H9 (cell line): ENCODE data around the gene HKDC1. TPM values are rescaled to one million over a fixed set of nuclear protein-coding genes. Genes with fewer than 3 reads are reported as not detected.

Experiments used
- DNase-seq: peaks from one replicate; pipeline ENCODE4 v3.0.0-alpha.2; 2017
- H2AFZ ChIP-seq: one replicate; pipeline ENCODE4 v1.6.1; 2013; ENCODE audit warnings: mild to moderate bottlenecking, low read length, control low read depth, moderate library complexity
- H2AK5ac ChIP-seq: 2 replicates; pipeline ENCODE4 v1.6.1; 2013; ENCODE audit warnings: low read length, control low read depth, mixed read lengths; ENCODE audit not compliant: insufficient read length
- H2BK120ac ChIP-seq: one replicate; pipeline ENCODE4 v1.6.1; 2013; ENCODE audit warnings: low read depth, mild to moderate bottlenecking, low read length, control low read depth, inconsistent platforms; ENCODE audit not compliant: poor library complexity, severe bottlenecking
- H2BK12ac ChIP-seq: 2 replicates; pipeline ENCODE4 v1.6.1; 2013; ENCODE audit warnings: low read length, control low read depth, mixed read lengths, low read depth; ENCODE audit not compliant: insufficient read length
- H2BK15ac ChIP-seq: 2 replicates; pipeline ENCODE4 v1.6.1; 2013; ENCODE audit warnings: low read depth, low read length, control low read depth
- H2BK20ac ChIP-seq: one replicate; pipeline ENCODE4 v1.6.1; 2013; ENCODE audit warnings: low read depth, mild to moderate bottlenecking, low read length, control low read depth, inconsistent platforms; ENCODE audit not compliant: poor library complexity, severe bottlenecking
- H2BK5ac ChIP-seq: 2 replicates; pipeline ENCODE4 v1.6.1; 2013; ENCODE audit warnings: low read length, control low read depth, mixed read lengths; ENCODE audit not compliant: insufficient read length
- H3K14ac ChIP-seq: 2 replicates; pipeline ENCODE4 v1.6.1; 2013; ENCODE audit warnings: low read length, control low read depth; ENCODE audit not compliant: insufficient read depth
- H3K18ac ChIP-seq: 2 replicates; pipeline ENCODE4 v1.6.1; 2013; ENCODE audit warnings: low read depth, mild to moderate bottlenecking, mixed read lengths, low read length, control low read depth; ENCODE audit not compliant: insufficient read length
- H3K23ac ChIP-seq: 2 replicates; pipeline ENCODE4 v1.6.1; 2013; ENCODE audit warnings: low read length, control low read depth, mixed read lengths, low read depth; ENCODE audit not compliant: insufficient read length
- H3K23me2 ChIP-seq: 2 replicates; pipeline ENCODE4 v1.6.1; 2013; ENCODE audit warnings: low read depth, mild to moderate bottlenecking, mixed read lengths, low read length, control low read depth; ENCODE audit not compliant: insufficient read length, poor library complexity, severe bottlenecking
- H3K27ac ChIP-seq: 2 replicates; pipeline ENCODE4 v1.5.1; 2013; ENCODE audit warnings: low read length, control low read depth, mixed read lengths, low read depth; ENCODE audit not compliant: insufficient read length
- H3K27me3 ChIP-seq: 2 replicates; pipeline ENCODE4 v1.6.1; 2013; ENCODE audit warnings: low read length, control low read depth, inconsistent platforms; ENCODE audit not compliant: insufficient read depth
- H3K4ac ChIP-seq: 2 replicates; pipeline ENCODE4 v1.6.1; 2013; ENCODE audit warnings: low read depth, mild to moderate bottlenecking, control low read depth, inconsistent platforms, low read length, moderate library complexity
- H3K4me1 ChIP-seq: 2 replicates; pipeline ENCODE4 v1.6.1; 2013; ENCODE audit warnings: low read length, control low read depth, inconsistent platforms; ENCODE audit not compliant: insufficient read depth
- H3K4me2 ChIP-seq: 2 replicates; pipeline ENCODE4 v1.6.1; 2013; ENCODE audit warnings: low read length, control low read depth, mixed read lengths; ENCODE audit not compliant: insufficient read length, insufficient read depth
- H3K56ac ChIP-seq: 2 replicates; pipeline ENCODE4 v1.6.1; 2013; ENCODE audit warnings: low read depth, mild to moderate bottlenecking, mixed read lengths, low read length, control low read depth; ENCODE audit not compliant: insufficient read length
- H3K79me1 ChIP-seq: 2 replicates; pipeline ENCODE4 v1.6.1; 2013; ENCODE audit warnings: low read depth, mild to moderate bottlenecking, moderate library complexity, low read length, control low read depth, inconsistent platforms; ENCODE audit not compliant: insufficient read depth, poor library complexity, severe bottlenecking
- H3K79me2 ChIP-seq: 2 replicates; pipeline ENCODE4 v1.6.1; 2013; ENCODE audit warnings: low read length, control low read depth, inconsistent platforms; ENCODE audit not compliant: insufficient read depth
- H3K9ac ChIP-seq: 2 replicates; pipeline ENCODE4 v1.6.1; 2013; ENCODE audit warnings: low read length, control low read depth, mixed read lengths; ENCODE audit not compliant: insufficient read length; ENCODE audit errors: extremely low read depth
- H3K9me3 ChIP-seq: one replicate; pipeline ENCODE4 v1.6.1; 2013; ENCODE audit warnings: low read depth, low read length, inconsistent platforms; ENCODE audit not compliant: control insufficient read depth
- H3T11ph ChIP-seq: one replicate; pipeline ENCODE4 v1.6.1; 2013; ENCODE audit warnings: mild to moderate bottlenecking, low read length, control low read depth, inconsistent platforms
- H4K20me1 ChIP-seq: one replicate; pipeline ENCODE4 v1.6.1; 2013; ENCODE audit not compliant: control insufficient read depth, insufficient read length, insufficient read depth
- H4K5ac ChIP-seq: 2 replicates; pipeline ENCODE4 v1.6.1; 2013; ENCODE audit warnings: low read depth, mild to moderate bottlenecking, mixed read lengths, low read length, control low read depth; ENCODE audit not compliant: insufficient read length
- H4K8ac ChIP-seq: replicated peaks from 2 replicates; pipeline ENCODE4 v1.6.1; 2013; ENCODE audit warnings: low read length, control low read depth, mixed read lengths, low read depth; ENCODE audit not compliant: insufficient read length
- H4K91ac ChIP-seq: 2 replicates; pipeline ENCODE4 v1.6.1; 2013; ENCODE audit warnings: low read depth, mild to moderate bottlenecking, moderate library complexity, mixed read lengths, low read length, control low read depth; ENCODE audit not compliant: insufficient read length
- H3K27ac Mint-ChIP-seq, 3 experiments: 2 replicates in 2 of 3; 3 replicates in 1 of 3; pipeline ENCODE4 v1.8.0; 2020 to 2021; ENCODE audit warnings: mixed read lengths in 3 of 3, mild to moderate bottlenecking in 1 of 3, moderate library complexity in 1 of 3
- H3K27me3 Mint-ChIP-seq: 2 replicates; pipeline ENCODE4 v1.8.0; 2021; ENCODE audit warnings: low read depth, mild to moderate bottlenecking, moderate library complexity, mixed read lengths
- H3K36me3 Mint-ChIP-seq, 3 experiments: 2 replicates in 2 of 3; 3 replicates in 1 of 3; pipeline ENCODE4 v1.8.0; 2020 to 2021; ENCODE audit warnings: low read depth in 3 of 3, mixed read lengths in 3 of 3; ENCODE audit not compliant: insufficient read depth in 1 of 3
- H3K4me1 Mint-ChIP-seq, 2 experiments: 2 replicates each; pipeline ENCODE4 v1.8.0; 2020; ENCODE audit warnings: mixed read lengths in 2 of 2
- H3K4me3 Mint-ChIP-seq, 2 experiments: 2 replicates in 1 of 2; 3 replicates in 1 of 2; pipeline ENCODE4 v1.8.0; 2020 to 2021; ENCODE audit warnings: mild to moderate bottlenecking in 2 of 2, mixed read lengths in 2 of 2, moderate library complexity in 1 of 2
- H3K9me3 Mint-ChIP-seq, 2 experiments: 2 replicates in 1 of 2; 3 replicates in 1 of 2; pipeline ENCODE4 v1.8.0; 2020; ENCODE audit warnings: mild to moderate bottlenecking in 2 of 2, mixed read lengths in 2 of 2, moderate library complexity in 1 of 2
- CTCF ChIP-seq: fragments of 200-600 bp; sonication (generic); conservative IDR thresholded peaks from 3 replicates; pipeline ENCODE4 v1.8.0; 2021; ENCODE audit warnings: antibody characterized with exemption, mild to moderate bottlenecking
- WGBS: extraction: QIAGEN DNeasy Blood & Tissue Kit; methylation state at CpG from one replicate; pipeline ENCODE4 v1.1.7; 2013; ENCODE audit warnings: missing lambda C conversion rate, low lambda C conversion rate, mixed read lengths; ENCODE audit not compliant: insufficient read length; ENCODE audit errors: extremely low coverage; 5-methylcytosine and 5-hydroxymethylcytosine counted together
- total RNA-seq: library from RNA; stranded (reverse); gene quantifications from 2 replicates; pipeline ENCODE4 v1.2.1, GENCODE V29; 2021

Gene HKDC1
- total RNA-seq, 1 experiment from 2014 or later, result not detected

- H2BK120ac ChIP-seq, result no peak overlapping the region
- H2AK5ac ChIP-seq, result no peak overlapping the region
- no peak for TF ChIP-seq CTCF
- no peak overlapping the region for H2BK15ac ChIP-seq
- no peak overlapping the region for H3K56ac ChIP-seq
- Mint-ChIP-seq H3K27me3 (no peaks in the 10 kb centered on the region; the same call in 1 of the 2 replicates), H3K36me3 (peaks cover 0 to 3% (median 0%) of the 10 kb centered on the region in 3 experiments; a peak in 2 of 7 replicates), H3K4me1 (peaks cover 45 to 50% of the 10 kb centered on the region in 2 experiments), H3K27ac (peak overlapping the region in 2 of 3 experiments; percentile 3 to 22; a peak in 1 of 7 replicates), H3K9me3 (no peaks in the 10 kb centered on the region), H3K4me3 (peak overlapping the region in 1 of 2 experiments; percentile 21; a peak in 1 of 5 replicates)
- no peaks in the 10 kb centered on the region for H3K27me3 ChIP-seq
- H4K5ac ChIP-seq, result no peak overlapping the region
- peaks cover 19% of the 10 kb centered on the region; the same call in 1 of the 2 replicates for H3K4me1 ChIP-seq
- H3K79me1 ChIP-seq, result peaks cover 3% of the 10 kb centered on the region
- H2BK5ac ChIP-seq, result no peak overlapping the region
- peaks cover 12% of the 10 kb centered on the region for H3K23me2 ChIP-seq
- no peak overlapping the region for H4K91ac ChIP-seq
- H2BK20ac ChIP-seq, result no peak overlapping the region
- H3K14ac ChIP-seq, result no peak overlapping the region
- no peak overlapping the region for H3T11ph ChIP-seq
- no peak overlapping the region for H4K8ac ChIP-seq
- H2AFZ ChIP-seq, result no peak overlapping the region
- no peak overlapping the region for H2BK12ac ChIP-seq
- no peak overlapping the region for H3K9ac ChIP-seq
- H4K20me1 ChIP-seq, result no peaks in the 10 kb centered on the region
- H3K4ac ChIP-seq, result no peak overlapping the region
- WGBS, result no CpG with 5 or more reads among the region's 6 CpGs
- DNase-seq, result no peak
- H3K79me2 ChIP-seq, result peaks cover 26% of the 10 kb centered on the region
- H3K23ac ChIP-seq, result no peak overlapping the region
- H3K27ac ChIP-seq, result no peak overlapping the region
- no peak overlapping the region for H3K4me2 ChIP-seq
- no peak overlapping the region for H3K18ac ChIP-seq
- H3K9me3 ChIP-seq, result no peaks in the 10 kb centered on the region
Measured at GRCh38 chr10:69316313-69317059, 96.4 kb downstream of the HKDC1 start.

Other genes starting within 250 kb of the HKDC1 start
- gene KIFBP, start 231.5 kb upstream of the HKDC1 start, total RNA-seq, result 44.7 and 45.5 TPM in 2 replicates
- not detected in 2 replicates for gene SRGN, start 132.2 kb upstream of the HKDC1 start, total RNA-seq
- gene VPS26A, start 96.2 kb upstream of the HKDC1 start, total RNA-seq, result 41.8 and 43.8 TPM in 2 replicates
- gene SUPV3L1, start 40.1 kb upstream of the HKDC1 start, total RNA-seq, result 54.3 and 57.3 TPM in 2 replicates
- gene HK1, start 58.2 kb downstream of the HKDC1 start, total RNA-seq, result 98.8 and 104 TPM in 2 replicates
- gene TACR2, start 196.6 kb downstream of the HKDC1 start, total RNA-seq, result not detected in 2 replicates
- gene TSPAN15, start 231.1 kb downstream of the HKDC1 start, total RNA-seq, result 7.7 and 7.8 TPM in 2 replicates